NCI-H1436 treated with DMSO at 0.1 percent for 48 hours (cell line): ENCODE data around the gene FRK.
"Not testable (repeated sequence)": the region's sequence is repeated elsewhere in the genome, so short reads cannot be mapped to it uniquely, and the experiment has no call there.

Source experiments
- DNase-seq: peaks from one replicate; lab custom pipeline; 2025; lab: John Stamatoyannopoulos, UW

The FRK gene

GRCh38 chr6:115944829-115945228, 115.9 kb downstream of the FRK start:
- DNase-seq = not testable (repeated sequence)

DNA sequence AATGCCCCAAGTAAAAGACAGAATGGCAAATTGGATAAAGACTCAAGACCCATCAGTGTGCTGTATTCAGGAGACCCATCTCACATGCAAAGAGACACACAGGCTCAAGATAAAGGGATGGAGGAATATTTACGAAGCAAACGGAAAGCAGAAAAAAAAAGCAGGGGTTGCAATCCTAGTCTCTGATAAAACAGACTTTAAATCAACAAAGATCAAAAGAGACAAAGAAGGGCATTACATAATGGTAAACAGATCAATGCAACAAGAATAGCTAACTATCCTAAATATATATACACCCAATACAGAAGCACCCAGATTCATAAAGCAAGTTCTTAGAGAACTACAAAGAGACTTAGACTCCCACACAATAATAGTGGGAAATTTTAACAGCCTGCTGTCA, 123.2 kb downstream of the FRK start:
- not testable (repeated sequence) for DNase-seq

- no peak for DNase-seq
These were observed 125.3 kb downstream of the FRK start for GRCh38 chr6:115935361-115935760.

DNA sequence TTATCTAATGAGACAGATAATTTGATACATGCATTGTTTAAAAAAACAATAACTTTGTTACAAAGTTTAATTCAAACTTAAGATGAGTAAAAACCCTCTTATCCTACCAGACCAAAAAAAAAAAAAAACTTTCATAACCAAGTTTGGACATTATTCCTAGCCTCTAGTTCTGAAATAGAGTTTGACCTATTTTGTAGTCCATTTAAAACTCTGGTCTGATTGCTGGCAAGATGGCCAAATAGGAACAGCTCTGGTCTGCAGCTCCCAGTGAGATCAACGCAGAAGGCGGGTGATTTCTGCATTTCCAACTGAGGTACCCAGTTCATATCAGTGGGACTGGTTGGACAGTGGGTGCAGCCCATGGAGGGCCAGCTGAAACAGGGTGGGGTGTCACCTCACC, 125.9 kb downstream of the FRK start:
- DNase-seq = no peak

GRCh38 chr6:115934145-115934544, 126.5 kb downstream of the FRK start:
- DNase-seq = no peak

DNA sequence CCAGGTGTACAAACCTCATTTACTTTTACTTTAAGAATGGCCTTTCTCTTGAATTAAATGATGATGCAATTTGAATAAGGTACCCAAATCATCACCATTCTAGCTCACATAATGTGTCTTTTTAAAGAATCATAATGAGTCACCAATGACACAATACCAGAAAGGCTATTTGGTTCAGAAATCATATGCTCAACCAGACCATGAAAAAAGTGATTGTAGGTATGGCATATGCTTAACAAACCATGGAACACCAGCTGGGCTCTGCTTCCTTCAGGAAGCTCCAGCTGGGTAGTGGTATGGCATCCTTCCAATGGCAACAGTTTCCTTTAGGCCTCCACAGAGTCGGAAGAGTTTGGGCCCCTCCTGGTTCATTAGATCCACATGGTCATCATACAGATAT, 128.2 kb downstream of the FRK start:
- DNase-seq = no peak

GRCh38 chr6:115928000-115928399, 132.7 kb downstream of the FRK start:
- DNase-seq = not testable (repeated sequence)

GRCh38 chr6:115922971-115923370, 137.7 kb downstream of the FRK start:
- DNase-seq = no peak

DNA sequence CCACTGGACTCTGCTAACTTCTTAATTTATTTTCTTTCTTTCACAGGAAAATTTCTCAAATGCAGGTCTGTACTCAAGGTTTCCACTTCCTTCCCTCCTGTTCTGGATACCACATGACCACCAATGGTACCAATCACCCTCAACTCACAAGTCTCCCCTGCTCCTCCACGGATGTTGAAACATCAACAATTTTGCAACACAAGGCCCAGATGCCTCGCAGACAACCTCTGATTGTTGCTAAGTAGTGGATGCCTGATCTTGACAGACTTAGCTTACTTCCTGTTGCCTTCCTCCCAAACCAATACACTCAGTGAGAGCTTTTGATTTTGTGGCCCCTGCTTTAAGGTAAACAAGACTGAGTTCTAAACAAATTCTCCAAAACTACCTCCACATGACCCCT, 146.6 kb downstream of the FRK start:
- DNase-seq = no peak

GRCh38 chr6:115909923-115910546, 150.7 kb downstream of the FRK start:
- DNase-seq = no peak

DNA sequence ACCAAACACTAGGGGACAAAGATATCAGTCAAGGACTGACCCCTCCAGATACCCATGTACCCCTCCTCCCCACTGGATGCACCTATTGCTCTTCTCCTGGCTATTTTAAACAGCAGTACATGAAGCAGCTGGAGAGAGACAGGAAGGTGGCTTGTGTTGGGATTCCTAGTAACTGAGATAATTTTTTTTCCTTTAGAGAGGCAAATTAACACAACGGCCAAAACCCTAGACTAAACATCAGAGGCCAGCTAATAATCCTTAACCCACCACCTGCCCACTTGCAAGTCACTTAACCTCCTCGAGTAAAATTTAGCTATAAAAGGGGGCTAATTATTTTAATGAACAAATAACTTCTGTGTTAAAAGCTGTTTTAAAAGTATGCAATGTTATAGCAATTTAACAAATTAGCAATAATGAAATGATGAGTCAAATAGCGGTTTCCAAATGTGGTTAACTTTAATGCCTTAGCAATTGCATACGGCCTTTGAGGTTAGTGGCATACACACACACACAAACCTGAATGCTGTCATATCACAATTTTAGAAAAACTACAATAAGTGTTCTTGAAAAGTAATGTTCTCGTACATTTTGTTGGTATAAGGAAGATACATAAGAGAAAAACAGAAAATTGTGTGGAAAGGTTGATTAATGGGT, 151.7 kb downstream of the FRK start:
- DNase-seq = no peak

- DNase-seq = no peak
These were observed 155.2 kb downstream of the FRK start for GRCh38 chr6:115905471-115905870.

DNA sequence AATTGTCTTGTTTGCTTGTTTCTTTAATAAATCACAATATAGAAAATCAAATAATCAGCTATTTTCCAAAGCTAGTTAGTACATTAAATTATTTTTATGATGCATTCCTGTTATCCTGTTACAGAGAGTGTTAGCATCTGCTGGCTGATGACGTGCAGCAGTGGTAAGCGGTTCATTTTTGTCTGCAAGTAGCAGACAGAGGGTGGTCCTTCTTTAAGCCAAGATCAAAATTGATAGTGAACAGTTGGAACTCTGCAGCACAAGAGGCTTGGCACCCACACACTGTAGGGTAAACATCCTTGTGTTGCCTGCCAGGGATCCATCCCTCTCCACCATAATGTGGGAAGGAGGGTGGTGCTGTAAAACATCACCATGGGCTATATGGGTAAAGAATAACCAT, 158.3 kb downstream of the FRK start:
- no peak for DNase-seq

- no peak for DNase-seq
These were observed 158.8 kb downstream of the FRK start for GRCh38 chr6:115901896-115902295.

- no peak for DNase-seq
These were observed 160.9 kb downstream of the FRK start for GRCh38 chr6:115899730-115900282.

- no peak for DNase-seq
These were observed 162.4 kb downstream of the FRK start for GRCh38 chr6:115898246-115898645.

DNA sequence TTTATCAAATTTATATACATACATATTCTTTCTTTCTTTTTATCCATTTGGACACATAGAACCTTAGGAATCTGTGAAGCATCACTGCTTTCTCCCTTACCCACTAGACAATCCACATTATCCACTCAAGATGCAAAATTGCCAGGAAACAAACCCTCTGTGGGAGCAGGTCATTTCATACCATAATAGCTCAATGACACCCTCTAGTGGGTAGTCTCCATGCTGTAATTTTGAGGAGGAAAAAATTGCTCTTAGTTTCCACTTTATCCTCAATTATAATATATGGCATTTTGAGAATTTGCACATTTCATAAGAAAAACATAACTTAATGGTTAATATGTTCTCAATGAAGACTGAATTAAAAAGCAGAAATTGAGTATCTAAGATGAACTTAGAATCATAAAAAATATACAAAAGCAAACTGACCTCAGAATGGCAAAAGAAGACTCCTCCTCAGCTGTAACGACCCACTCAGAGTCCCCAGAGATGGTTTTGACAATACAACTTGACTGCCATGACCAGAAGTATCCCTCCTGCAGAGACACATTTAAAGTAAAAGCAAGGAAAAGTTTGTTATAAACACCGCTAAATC, 164.1 kb downstream of the FRK start:
- no peak for DNase-seq

- no peak for DNase-seq
These were observed 166.2 kb downstream of the FRK start for GRCh38 chr6:115894426-115894992.

DNA sequence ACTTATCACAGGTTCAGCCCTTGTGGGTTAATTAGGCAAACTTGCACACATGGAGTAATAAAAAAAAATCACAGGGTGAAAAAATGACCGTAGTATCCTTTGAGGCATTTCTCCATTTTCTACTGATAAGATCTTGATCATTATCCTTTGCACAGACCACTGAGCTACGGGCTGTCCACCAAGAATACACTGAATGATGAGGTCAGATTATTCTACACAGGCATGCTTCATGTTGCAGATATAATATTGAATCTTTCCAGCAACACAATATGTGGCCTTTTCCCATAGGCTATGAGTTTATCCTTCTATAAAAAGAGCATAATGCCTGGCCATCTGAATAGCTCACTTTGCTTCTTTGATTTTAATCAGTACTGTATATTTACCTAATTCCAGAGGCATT, 168.9 kb downstream of the FRK start:
- no peak for DNase-seq

GRCh38 chr6:115891111-115891669, 169.5 kb downstream of the FRK start:
- no peak for DNase-seq

DNA sequence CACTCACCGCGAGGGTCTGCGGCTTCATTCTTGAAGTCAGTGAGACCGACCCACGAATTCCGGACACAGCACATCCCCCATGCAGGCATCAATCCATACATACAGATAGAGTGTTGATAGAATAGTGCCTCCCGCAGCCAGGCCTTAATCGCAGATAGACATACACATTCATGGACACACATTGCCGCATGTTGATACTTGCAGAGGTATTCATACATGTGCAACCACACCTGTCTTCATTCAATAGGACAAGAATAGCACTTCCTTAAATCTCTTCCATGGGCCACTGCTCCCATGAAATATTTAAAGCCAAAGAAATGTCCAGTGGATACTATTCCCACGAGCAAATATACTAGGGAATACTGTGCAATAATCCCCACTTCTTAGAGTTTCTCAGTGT, 170.5 kb downstream of the FRK start:
- no peak for DNase-seq

GRCh38 chr6:115888687-115889470, 171.8 kb downstream of the FRK start:
- DNase-seq = not testable (repeated sequence)
